GM19238 (cell line): Measurements from ENCODE around the gene PLAAT3.
"Not testable (repeated sequence)": the region's sequence is repeated elsewhere in the genome, so short reads cannot be mapped to it uniquely, and the experiment has no call there.

Experiments
- DNase-seq: peaks from one replicate; pipeline ENCODE4 v3.0.0; 2011; ENCODE audit warnings: low spot score; ENCODE audit not compliant: insufficient read length

The PLAAT3 gene

DNA sequence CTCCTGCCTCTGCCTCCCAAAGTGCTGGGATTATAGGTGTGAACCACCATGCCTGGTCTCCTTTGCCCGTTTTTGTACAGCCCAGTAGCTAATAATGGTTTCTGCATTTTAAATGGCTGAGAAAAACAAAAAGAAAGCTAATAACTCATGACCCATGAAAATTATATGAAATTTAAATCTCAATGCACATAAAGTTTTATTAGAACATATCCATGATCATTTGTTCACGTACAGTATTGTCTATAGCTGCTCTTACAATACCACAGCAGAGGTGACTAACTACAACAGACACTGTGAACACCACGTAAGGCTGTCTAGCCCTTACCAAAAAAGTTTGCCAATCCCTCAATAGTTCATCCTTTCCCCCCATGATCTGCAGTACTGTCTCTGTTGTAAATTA is 44.7 kb downstream of the PLAAT3 start:
- no peak for DNase-seq

DNA sequence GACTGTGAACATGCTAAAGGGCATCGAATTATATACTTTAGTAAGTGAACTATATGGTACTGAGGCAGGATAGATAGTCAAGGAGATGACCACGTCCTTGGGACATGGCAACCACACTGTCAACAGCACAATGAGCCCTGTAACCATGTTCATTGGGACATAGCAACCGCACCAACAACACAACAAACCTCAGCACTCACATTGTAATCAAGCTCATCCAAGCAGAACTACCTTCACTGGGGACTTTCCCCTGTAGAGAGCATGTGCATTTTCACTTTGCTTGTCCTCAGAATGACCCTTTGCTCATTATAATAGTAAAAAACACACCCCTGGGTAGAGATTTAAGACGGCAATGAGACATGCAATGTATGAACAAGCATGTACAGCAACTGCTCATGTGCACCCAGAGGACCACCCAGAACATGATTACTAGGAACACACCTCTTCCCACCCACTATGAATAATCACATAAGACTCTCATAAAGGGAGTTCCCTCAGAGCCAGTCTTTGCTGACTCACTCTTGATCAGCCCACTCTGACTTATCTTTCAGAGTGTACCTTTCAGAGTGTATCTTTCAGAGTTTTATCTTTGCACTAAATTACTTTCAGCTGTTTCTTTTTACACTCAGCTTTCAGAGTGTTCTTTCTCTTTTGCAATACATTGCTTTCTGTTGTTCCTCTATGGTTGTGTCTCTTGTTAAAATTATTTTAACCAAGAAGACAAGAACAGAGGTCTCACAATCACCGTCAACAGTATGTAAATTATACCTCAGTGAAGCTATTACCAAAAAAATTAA is 47.0 kb downstream of the PLAAT3 start:
- no peak for DNase-seq

DNA sequence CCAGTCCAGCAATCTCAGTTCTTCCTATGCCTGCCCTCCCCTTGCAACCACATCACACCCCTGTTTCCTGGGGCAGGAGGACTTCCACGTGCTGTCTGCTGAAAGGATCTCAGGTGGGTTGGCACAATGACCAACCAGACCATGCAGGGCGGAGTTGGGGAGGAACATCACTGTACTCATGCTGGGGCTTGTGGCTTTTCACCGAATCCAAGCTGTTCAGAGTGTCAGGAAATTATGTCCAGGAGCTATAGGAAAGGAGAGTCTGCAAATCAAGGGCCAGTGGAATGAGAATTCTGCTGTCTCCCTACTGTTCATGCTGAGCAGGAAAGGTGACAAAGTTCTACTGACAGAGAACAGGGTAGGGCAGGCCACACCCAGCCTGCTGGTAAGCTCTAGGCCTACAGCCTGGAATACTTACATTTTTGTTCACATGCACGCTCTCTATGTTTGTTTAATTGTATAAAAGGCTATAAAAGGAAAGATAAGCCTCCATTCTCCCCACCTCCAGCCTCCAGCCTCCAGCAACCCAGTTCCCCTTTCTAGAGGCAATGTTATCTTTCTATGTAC is 49.4 kb downstream of the PLAAT3 start:
- no peak for DNase-seq

DNA sequence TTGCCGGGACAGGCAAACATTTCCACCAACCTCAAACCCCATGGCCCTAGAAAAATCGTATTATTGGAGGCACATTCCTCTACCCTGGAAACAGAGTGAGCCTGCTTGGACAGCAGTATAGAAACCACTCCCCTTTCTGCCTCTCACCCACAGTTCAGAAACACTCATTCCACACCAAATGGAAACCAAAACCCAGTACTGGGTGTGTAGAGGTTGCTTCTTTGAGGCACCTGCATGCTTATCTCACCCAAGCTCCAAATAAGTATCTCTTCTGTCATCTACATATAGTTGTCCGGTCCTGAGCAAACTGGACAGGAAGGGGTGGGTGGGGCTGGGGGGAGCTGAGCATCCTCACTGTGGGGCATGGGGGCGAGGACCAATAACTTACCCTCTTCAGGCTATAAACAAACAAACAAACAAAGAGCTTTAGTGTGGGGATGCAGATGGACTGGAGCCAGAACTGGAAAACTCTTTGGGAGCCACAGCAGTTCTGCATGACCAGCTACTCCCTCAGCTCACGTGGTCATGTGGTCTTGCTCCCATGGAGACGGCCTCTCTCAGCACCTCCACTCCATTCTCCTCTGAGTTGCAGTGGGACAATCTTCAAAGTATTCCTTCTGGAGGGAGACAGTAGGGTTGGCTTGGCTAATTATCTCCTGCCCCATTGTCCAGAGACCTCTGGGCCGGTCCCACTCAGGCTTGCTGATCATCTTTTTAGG is 50.0 kb downstream of the PLAAT3 start:
- DNase-seq, result peak; percentile 65

DNA sequence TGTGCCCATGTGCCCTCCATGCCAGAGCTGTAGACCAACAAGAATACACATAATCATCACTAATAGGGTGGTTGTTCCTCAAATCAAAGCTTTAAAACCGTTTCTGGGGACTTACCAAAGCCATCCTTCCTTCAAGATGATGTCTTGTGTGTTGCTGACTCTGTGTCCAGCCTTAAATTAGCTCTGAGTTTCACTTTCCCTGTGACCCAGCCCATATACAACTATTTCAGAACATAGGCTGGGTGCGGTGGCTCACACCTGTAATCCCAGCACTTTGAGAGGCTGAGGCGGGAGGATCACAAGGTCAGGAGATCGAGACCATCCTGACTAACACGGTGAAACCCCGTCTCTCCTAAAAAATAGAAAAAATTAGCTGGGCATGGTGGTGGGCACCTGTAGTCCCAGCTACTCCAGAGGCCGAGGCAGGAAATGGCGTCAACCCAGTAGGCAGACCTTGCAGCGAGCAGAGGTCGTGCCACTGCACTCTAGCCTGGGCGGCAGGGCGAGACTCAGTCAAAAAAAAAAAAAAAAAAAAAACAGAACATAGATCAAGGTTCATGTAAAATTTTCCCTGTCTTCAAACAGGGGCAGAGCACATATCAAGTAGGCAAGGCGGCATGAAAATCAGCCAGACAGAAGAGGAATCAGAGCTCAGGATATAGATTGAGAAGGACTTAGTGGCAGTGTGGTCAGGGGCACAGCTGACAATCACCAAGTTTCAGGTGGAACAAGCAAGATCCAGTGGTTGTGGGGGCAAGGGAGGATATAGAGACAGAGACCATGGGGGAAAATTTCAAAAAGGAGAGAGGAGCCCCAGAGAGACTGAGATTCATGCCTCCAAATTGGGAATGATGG is 50.8 kb downstream of the PLAAT3 start, which contains the start of gene PLAAT2:
Gene PLAAT2 (minus strand): TSS at position 179 of the 855 bp plus-strand sequence. CDS start 55 bp downstream, at position 124.
- no peak for DNase-seq

DNA sequence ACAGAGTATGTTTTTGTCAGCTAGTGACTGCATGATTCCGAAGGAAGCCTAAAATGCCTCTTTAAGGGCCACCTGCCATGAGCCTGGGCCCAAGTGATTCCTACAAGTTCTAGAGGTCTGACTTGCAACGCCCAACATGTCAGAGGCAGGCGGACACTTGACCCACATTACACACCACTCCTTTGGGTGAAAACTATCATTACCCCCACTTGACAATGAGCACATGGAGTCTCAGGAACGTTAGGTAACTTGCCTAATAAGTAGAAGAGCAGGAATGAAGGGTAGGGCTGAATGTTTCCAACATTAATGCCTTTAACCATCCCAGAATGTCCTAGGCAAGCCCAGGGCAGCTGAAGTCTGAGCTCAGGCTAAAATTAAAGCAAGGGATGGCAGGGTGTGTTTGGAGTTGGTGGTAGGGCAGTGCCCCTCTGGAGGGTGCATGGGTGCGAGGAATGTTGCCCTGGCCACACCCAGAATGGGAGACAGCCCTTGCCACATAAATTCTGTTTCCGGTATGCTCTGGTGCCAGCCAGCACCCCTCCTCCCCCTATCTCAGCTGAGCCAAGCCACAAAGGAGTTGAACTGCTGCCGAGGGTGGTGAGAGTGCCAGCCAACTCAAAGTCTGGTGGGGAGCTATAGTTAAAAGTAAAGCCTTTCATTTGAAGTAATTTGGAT is 53.6 kb downstream of the PLAAT3 start:
- DNase-seq, result no peak

DNA sequence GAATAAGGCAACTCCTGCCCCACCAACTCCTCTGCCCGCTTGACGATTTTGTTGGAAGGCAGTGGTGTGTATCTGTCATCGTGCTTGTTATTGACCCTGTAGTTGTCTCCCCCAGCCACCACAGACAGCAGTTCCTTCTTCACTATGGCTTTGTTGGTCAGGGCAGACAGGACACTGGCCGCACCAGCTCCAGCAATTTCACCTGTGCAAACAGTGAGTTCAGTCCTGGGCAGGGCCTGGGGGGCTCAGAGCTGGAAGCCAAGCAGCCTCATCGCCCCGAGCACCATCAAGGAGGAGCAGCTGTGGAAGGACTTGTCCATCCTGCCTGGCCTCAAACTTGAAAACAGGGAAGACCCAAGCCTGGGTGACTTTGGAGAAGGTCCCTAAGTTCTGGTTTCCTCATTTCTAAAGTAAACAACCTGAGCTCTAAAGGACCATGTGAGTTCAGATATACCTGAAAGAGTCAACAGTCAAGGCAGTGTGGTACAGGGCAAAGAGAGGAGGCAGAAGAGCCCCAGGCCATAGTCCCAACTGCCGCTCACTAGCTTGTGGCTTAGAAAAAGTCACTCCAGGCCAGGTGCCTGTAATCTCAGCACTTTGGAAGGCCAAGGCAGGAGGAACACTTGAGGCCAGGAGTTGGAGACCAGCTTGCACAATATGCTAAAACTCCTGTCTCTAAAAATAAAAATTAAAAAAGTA is 55.6 kb downstream of the PLAAT3 start:
- DNase-seq, result no peak

DNA sequence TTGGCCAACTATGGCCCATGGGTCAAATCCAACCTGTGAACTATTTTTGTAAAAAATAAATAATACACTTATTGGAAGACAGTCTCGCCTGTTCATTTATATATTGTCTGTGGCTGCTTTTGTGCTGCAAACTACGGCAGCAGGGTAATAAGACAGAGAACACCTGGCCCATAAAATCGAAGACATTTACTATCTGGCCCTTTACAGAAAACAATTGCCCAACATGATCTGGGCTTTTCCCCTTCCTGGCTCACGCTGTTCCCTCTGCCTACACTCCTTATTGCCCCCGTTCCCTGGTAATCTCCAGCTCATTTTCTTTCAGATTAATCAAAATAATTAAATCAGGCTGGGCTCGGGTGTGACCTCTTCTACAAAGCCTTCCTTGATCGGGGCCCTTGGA is 56.7 kb downstream of the PLAAT3 start:
- DNase-seq, result no peak

DNA sequence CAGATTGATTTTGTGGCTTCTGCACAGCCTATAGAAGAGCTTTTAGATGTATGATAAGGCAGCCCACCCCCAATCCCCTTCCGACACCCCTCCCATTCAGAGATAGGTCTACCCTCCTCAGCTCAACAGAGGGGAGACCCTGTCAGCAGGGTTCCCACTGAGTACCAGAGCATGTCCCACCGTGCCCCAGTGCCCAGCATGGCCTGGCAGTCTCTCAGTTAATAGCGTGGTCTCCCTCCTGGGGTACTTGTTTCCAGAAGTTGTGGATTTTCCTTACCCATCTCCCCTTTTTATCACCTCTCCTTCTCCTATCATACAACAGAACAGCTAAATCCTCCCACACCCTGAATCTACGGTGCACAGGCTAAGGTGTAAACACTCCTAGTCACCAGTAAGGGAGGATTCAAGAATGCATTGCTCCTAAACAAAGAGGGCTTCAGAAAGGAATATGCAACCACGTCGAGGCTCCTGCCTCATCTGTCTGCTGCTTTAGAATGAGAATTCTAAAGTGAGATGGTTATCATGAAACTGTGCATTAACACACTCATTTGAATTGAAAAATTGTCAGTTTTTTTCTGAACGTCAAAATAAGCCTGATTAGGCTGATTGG is 57.7 kb downstream of the PLAAT3 start:
- DNase-seq, result no peak

- no peak for DNase-seq
Observed at GRCh38 chr11:63554877-63555223, 59.4 kb downstream of the PLAAT3 start.

DNA sequence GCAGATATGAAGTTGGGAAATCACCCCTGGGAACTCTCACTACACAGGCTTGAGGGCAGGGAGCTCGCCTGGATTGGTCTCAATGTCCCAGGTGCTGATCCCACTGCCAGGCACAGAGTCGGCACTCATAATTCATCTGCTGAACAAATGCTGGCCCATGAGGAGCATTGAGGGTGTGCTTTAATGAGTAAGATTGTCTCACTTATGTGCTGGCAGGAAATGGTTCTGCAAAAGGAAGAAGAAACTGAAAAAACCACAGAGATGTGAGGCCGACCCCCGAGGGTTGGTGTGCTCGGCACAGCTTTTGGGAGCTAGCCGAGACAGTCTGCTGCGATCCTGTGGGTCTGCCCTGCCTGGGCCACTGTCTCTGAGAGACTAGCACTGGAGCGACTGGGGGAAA is 60.5 kb downstream of the PLAAT3 start:
- DNase-seq, result peak; percentile 75

DNA sequence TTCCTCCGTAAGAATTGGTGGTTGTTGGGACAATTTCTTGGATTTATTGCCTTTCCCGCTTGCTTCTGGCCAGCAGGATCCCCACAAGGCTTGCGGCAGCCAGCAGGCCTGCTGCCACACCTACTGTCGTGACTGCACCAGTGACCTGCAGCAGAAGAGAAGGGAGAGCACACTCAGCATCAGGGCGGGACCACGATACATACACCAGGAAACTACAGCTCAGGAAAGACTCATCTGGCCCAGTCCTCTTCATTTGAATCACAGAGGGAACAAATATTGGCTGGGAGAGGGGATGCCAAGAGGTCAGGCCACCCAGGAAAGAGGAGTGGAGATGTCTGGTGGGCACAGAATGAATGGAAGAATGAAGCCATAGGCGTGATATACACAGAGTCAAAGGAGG is 61.3 kb downstream of the PLAAT3 start:
- no peak for DNase-seq

- no peak for DNase-seq
Observed at GRCh38 chr11:63551889-63552266, 62.4 kb downstream of the PLAAT3 start.

DNA sequence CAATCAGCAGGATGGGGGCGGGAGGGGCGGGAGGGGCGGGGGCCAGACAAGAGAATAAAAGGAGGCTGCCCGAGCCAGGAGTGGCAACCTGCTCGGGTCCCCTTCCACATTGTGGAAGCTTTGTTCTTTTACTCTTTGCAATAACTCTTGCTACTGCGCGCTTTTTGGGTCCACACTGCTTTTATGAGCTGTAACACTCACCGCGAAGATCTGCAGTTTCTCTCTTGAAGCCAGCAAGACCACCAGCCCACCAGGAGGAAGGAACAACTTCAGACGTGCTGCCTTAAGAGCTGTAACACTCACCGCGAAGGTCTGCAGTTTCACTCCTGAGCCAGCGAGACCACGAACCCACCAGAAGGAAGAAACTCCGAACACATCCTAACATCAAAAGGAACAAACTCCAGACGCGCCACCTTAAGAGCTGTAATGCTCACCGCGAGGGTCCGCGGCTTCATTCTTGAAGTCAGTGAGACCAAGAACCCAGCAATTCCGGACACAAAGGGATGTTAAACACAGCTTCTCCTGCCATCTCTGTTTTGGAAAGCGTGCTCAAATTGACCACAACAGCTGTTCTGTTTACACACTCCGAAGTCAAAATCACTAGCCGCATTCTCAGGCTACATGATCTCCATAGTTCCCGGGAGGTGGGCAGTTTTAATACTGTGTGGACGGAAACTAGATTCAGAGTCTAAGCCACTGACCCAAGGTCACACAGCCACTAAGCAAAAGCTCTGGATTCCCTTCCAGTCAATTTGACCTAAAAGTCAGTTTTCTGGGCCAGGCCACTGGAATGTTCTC is 62.9 kb downstream of the PLAAT3 start:
- DNase-seq, result no peak

- not testable (repeated sequence) for DNase-seq
Observed at GRCh38 chr11:63550156-63550700, 64.0 kb downstream of the PLAAT3 start.

DNA sequence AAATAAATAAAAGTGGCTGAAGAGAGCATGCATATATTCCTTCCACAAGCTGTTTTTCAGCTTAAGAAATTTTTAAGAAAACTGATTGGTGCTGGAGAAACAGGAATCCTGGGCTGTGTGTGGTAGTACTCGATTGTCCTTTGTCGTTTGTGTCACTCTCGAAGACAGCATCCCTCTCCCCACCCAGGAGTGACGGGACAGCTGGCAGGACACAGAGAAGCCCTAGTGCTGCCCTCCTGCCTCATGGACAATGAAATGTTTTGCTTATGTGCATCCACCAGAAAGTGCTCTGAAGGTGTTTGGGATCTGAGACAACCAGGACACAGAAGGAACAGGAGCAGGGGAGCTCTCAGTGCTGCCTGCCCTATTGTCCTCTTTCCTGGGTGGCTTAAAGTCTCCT is 64.8 kb downstream of the PLAAT3 start:
- no peak for DNase-seq

DNA sequence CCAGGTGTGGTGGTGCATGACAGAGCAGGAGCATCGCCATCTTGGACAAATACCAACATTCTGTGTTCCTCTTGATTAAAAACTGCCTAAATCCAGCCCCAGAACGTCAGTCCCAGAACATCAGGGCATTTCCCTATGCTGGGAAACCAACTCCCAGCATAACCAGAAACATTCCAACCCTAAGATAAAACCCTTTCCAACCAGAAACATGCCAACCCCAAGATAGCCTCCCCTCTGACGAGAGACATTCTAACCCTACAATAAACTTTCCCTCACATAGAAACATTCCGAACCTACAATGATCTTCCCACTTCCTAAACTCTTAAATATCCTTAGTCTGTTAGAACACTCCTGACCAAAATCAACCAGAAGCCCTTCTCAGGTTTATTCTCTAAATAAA is 66.1 kb downstream of the PLAAT3 start:
- no peak for DNase-seq

DNA sequence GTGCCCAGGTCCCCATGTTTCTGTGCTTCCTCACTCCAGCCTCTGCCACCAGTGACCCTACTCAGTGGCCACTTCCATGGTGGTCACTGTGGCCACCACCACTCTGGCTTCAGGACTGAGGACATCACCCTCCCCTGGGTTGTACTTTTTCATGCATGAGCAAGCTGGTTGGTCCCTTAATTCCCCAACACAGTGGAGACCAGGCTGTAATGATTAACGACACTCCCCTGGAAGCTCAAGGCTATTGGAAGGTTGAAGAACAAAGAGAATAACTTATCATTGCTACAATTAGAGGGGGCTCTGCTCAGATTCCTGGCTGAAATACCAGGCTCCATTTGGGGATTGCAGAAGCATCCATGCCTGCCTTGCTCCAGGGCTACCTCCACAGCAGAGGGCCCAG is 67.2 kb downstream of the PLAAT3 start:
- no peak for DNase-seq

DNA sequence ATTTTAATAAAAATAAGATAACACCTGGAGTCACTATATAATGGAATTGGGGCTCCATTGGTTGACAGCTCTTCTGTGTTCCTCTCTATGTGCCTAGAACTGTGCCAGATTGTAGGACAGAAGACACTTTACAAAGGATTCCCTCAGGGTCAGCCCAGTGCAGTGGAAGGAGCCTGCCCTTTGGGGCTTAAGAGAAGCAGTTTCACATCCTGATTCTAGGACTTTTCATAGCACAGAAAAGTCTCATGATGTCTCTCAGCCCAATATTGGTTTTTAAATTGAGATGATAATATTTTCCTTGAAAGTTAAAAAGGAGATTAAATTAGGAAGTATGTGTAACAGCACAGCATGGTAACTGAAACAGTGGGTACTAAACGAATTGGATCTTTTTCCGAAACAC is 70.5 kb downstream of the PLAAT3 start:
- DNase-seq, result no peak
